ENCODE measurements around the gene RFTN1.

Gene RFTN1

DNA sequence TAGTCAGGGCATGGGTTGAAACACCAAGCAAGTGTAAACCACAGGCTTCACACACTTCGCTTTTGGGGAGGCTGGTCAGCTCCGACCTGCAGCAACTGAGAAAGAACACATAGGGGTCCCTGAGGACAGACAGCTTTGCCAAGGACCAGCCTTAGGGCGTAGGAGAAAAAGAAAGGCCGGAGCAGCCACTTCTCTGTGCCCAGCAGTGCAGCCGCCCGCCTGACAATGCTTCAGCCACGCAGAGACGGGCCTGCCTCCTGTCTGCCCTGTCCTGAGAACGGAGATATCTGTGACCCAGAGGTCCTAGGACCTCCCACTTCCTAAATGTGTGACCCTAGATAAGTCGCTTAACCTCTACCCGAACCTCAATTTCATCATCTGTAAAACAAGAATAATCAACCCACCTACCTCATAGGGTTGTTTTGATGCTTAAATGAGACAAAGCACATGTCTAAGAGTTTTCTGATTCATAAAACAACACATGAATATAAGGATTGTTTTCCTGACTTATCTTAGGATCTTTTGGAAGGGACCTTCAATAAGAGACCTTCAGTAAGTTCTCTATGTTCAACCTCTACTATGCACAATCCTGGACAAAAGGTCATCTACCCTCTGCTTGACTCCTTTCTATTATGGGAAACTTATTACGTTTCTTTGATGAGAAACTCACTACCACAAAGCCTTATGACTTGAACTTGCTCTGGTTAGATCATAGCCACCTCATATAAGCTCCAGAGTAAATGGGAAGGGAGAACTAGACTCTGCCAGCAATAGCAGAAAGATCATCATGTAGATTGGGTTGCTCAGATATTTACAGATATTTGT, 32.9 kb upstream of the RFTN1 start:
- H3K9me2 ChIP-seq (replicated peaks; ENCODE audit: low read depth, low read length) = no peaks in the 10 kb centered on the region
- H4K20me1 ChIP-seq (ENCODE audit: insufficient read depth, low read length, poor library complexity, severe bottlenecking) = no peaks in the 10 kb centered on the region
- no peak overlapping the region for H2AFZ ChIP-seq (ENCODE audit: low read length)
- no peaks in the 10 kb centered on the region for H3K36me3 ChIP-seq (ENCODE audit: insufficient read depth, low read length)
- no peak overlapping the region for H3K4me3 ChIP-seq (ENCODE audit: low read length, poor library complexity, severe bottlenecking)
- H3K9me3 ChIP-seq (ENCODE audit: insufficient read depth, low read depth, low read length) = no peaks in the 10 kb centered on the region
- H3K9ac ChIP-seq (ENCODE audit: low read depth, low read length, poor library complexity, severe bottlenecking) = no peak overlapping the region
- no peaks in the 10 kb centered on the region for H3K79me2 ChIP-seq (ENCODE audit: insufficient read depth, low read length)
- H3K4me2 ChIP-seq (ENCODE audit: low read depth, low read length, poor library complexity, severe bottlenecking) = no peak overlapping the region
- TF ChIP-seq EZH2phosphoT487 (IDR thresholded peaks at IDR 0.05; ENCODE audit: borderline replicate concordance) = no peak
- TF ChIP-seq, protein P1, sequence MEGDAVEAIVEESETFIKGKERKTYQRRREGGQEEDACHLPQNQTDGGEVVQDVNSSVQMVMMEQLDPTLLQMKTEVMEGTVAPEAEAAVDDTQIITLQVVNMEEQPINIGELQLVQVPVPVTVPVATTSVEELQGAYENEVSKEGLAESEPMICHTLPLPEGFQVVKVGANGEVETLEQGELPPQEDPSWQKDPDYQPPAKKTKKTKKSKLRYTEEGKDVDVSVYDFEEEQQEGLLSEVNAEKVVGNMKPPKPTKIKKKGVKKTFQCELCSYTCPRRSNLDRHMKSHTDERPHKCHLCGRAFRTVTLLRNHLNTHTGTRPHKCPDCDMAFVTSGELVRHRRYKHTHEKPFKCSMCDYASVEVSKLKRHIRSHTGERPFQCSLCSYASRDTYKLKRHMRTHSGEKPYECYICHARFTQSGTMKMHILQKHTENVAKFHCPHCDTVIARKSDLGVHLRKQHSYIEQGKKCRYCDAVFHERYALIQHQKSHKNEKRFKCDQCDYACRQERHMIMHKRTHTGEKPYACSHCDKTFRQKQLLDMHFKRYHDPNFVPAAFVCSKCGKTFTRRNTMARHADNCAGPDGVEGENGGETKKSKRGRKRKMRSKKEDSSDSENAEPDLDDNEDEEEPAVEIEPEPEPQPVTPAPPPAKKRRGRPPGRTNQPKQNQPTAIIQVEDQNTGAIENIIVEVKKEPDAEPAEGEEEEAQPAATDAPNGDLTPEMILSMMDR (conservative IDR thresholded peaks at IDR 0.05; ENCODE audit: low read length) = no peak
- H3K27me3 ChIP-seq (ENCODE audit: insufficient read depth, low read length, poor library complexity, severe bottlenecking) = no peaks in the 10 kb centered on the region
- H3F3A ChIP-seq (ENCODE audit: low read depth) = no peaks in the 10 kb centered on the region
- peaks cover 31% of the 10 kb centered on the region for H3K4me1 ChIP-seq (ENCODE audit: insufficient read depth, low read length, poor library complexity, severe bottlenecking)

DNA sequence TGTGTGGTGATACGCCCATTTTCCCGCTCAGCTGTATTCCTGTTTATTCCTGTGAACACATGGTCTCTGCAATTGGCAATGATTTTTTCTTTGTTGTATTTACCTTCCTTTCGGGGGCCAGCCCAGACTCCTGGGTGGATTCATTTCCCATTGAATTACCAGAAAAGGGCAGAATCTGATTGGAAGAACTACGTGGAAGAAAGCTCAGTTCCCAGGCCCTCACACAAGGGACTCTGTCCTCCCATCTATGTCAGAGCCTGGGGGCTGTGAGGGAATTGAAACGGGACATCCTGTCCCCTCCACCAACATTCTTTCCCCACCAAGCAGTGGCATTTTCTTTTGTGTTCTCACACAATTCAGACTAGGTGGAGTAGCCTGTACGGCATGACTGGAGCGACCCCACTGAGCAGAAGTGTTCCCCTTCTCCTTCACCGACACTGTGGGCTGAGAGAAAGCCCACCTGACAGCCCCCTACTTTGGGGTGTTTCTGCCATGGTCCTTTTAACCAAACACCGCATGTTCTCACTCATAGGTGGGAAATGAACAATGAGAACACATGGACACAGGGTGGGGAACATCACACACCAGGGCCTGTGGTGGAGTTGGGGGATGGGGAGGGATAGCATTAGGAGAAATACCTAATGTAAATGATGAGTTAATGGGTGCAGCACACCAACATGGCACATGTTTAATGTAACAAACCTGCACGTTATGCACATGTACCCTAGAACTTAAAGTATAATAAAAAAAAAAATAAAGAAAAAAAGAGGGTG, 32.1 kb upstream of the RFTN1 start:
- Histone ChIP-seq H4K20me1 (ENCODE audit: insufficient read depth, low read length, poor library complexity, severe bottlenecking) (no peaks in the 10 kb centered on the region), H3F3A (ENCODE audit: low read depth) (no peaks in the 10 kb centered on the region), H3K4me1 (ENCODE audit: insufficient read depth, low read length, poor library complexity, severe bottlenecking) (peaks cover 27% of the 10 kb centered on the region), H3K9me2 (replicated peaks; ENCODE audit: low read depth, low read length) (no peaks in the 10 kb centered on the region), H3K27me3 (ENCODE audit: insufficient read depth, low read length, poor library complexity, severe bottlenecking) (no peaks in the 10 kb centered on the region), H3K9me3 (ENCODE audit: insufficient read depth, low read depth, low read length) (no peaks in the 10 kb centered on the region), H2AFZ (ENCODE audit: low read length) (no peak overlapping the region), H3K4me2 (ENCODE audit: low read depth, low read length, poor library complexity, severe bottlenecking) (peak overlapping the region; percentile 12), H3K79me2 (ENCODE audit: insufficient read depth, low read length) (no peaks in the 10 kb centered on the region), H3K4me3 (ENCODE audit: low read length, poor library complexity, severe bottlenecking) (no peak overlapping the region), H3K36me3 (ENCODE audit: insufficient read depth, low read length) (no peaks in the 10 kb centered on the region), H3K9ac (ENCODE audit: low read depth, low read length, poor library complexity, severe bottlenecking) (no peak overlapping the region)
- no peak for TF ChIP-seq EZH2phosphoT487 (IDR thresholded peaks at IDR 0.05; ENCODE audit: borderline replicate concordance)
- TF ChIP-seq, protein P1 (conservative IDR thresholded peaks at IDR 0.05; ENCODE audit: low read length) = no peak

DNA sequence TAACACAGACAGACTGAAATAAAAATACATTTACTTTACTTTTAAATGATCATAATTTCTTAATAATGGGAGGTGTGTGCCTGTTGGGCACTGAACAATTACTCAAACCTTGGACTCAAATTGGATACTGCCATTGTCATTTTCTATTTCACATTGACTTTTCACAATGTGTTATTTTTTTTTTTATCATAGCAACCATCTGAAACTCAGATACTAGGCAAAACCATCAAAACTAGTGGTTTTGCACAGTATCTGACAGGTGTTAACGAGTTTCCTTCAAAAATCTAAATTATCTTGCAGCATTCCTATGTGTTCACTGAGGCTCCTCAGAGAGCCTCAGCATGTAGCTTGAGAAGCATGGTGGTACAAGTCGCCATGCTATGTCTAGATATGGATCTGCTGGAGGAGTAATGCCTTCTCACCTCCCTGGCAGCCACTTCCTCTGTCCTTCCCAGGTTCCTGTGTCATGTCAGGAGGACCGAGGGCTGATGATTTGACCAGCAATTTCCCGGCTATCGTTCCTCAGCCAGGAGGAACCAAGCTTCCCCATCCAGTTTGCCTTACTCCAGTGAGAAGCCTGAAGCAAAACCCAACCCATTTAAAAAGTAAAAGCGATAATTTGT, 29.9 kb upstream of the RFTN1 start:
- no peaks in the 10 kb centered on the region for H3K36me3 ChIP-seq (ENCODE audit: insufficient read depth, low read length)
- H3K4me2 ChIP-seq (ENCODE audit: low read depth, low read length, poor library complexity, severe bottlenecking) = no peak overlapping the region
- H3K9me3 ChIP-seq (ENCODE audit: insufficient read depth, low read depth, low read length) = no peaks in the 10 kb centered on the region
- H3K9me2 ChIP-seq (replicated peaks; ENCODE audit: low read depth, low read length) = no peaks in the 10 kb centered on the region
- H3K27me3 ChIP-seq (ENCODE audit: insufficient read depth, low read length, poor library complexity, severe bottlenecking) = no peaks in the 10 kb centered on the region
- no peak overlapping the region for H3K9ac ChIP-seq (ENCODE audit: low read depth, low read length, poor library complexity, severe bottlenecking)
- H4K20me1 ChIP-seq (ENCODE audit: insufficient read depth, low read length, poor library complexity, severe bottlenecking) = no peaks in the 10 kb centered on the region
- no peaks in the 10 kb centered on the region for H3K79me2 ChIP-seq (ENCODE audit: insufficient read depth, low read length)
- H3K4me1 ChIP-seq (ENCODE audit: insufficient read depth, low read length, poor library complexity, severe bottlenecking) = peaks cover 22% of the 10 kb centered on the region
- H2AFZ ChIP-seq (ENCODE audit: low read length) = no peak overlapping the region
- no peak overlapping the region for H3K4me3 ChIP-seq (ENCODE audit: low read length, poor library complexity, severe bottlenecking)
- no peaks in the 10 kb centered on the region for H3F3A ChIP-seq (ENCODE audit: low read depth)
- TF ChIP-seq EZH2phosphoT487 (IDR thresholded peaks at IDR 0.05; ENCODE audit: borderline replicate concordance) = no peak
- TF ChIP-seq, protein P1 (conservative IDR thresholded peaks at IDR 0.05; ENCODE audit: low read length) = no peak

All from Loucy (cell line).